ENCODE data around the gene HOXC10. TPM values are rescaled to one million over a fixed set of nuclear protein-coding genes. Genes with fewer than 3 reads are reported as not detected.

Gene HOXC10
- total RNA-seq, 3 donors from 2014 or later, result not detected

- peaks cover 30% of the 10 kb centered on the region for H3K4me1 ChIP-seq (ENCODE audit: low read depth)
- H3K9me3 ChIP-seq, result no peaks in the 10 kb centered on the region
- H3K36me3 ChIP-seq (ENCODE audit: low read depth), result no peaks in the 10 kb centered on the region
- intact Hi-C loops (cut with DNase I, micrococcal nuclease), result no loop called here
- no peak overlapping the region for H3K4me3 ChIP-seq
- no peak for TF ChIP-seq CTCF (IDR thresholded peaks at IDR 0.05)
- ATAC-seq (no peak), DNase-seq (peak in 1 of 3 donors; percentile 5)
Observed at GRCh38 chr12:53993162-53994008, 8.4 kb downstream of the HOXC10 start.

- ATAC-seq, result no peak
Observed at GRCh38 chr12:53994009-53994263, 9.0 kb downstream of the HOXC10 start.

GRCh38 chr12:53994264-53995001 is 9.5 kb downstream of the HOXC10 start:
- intact Hi-C loops (cut with DNase I, micrococcal nuclease), result no loop called here
- TF ChIP-seq CTCF (IDR thresholded peaks at IDR 0.05), result no peak
- Histone ChIP-seq H3K4me1 (ENCODE audit: low read depth) (peaks cover 28% of the 10 kb centered on the region), H3K4me3 (no peak overlapping the region), H3K9me3 (no peaks in the 10 kb centered on the region), H3K36me3 (ENCODE audit: low read depth) (no peaks in the 10 kb centered on the region)
- peak; percentile 9 for ATAC-seq
- peak in 1 of 3 donors; percentile 38 for DNase-seq

More at GRCh38 chr12:53994009-53994263, 9.0 kb downstream of the HOXC10 start:
- TF ChIP-seq CTCF (IDR thresholded peaks at IDR 0.05), result no peak
- intact Hi-C loops (cut with DNase I, micrococcal nuclease), result no loop called here
- Histone ChIP-seq H3K36me3 (ENCODE audit: low read depth) (no peaks in the 10 kb centered on the region), H3K9me3 (no peaks in the 10 kb centered on the region), H3K4me3 (no peak overlapping the region), H3K4me1 (ENCODE audit: low read depth) (peaks cover 30% of the 10 kb centered on the region)
- DNase-seq, result peak in 1 of 3 donors; percentile 37

- DNase-seq (peak in 1 of 3 donors; percentile 30), ATAC-seq (peak; percentile 6)
- Histone ChIP-seq H3K4me3 (no peak overlapping the region), H3K36me3 (ENCODE audit: low read depth) (no peaks in the 10 kb centered on the region), H3K4me1 (ENCODE audit: low read depth) (peaks cover 30% of the 10 kb centered on the region), H3K9me3 (no peaks in the 10 kb centered on the region)
- intact Hi-C loops (cut with DNase I, micrococcal nuclease), result no loop called here
- no peak for TF ChIP-seq CTCF (IDR thresholded peaks at IDR 0.05)
Observed at GRCh38 chr12:53995002-53995377, 10.0 kb downstream of the HOXC10 start.

- DNase-seq (peak; percentile 13 to 51 (median 33)), ATAC-seq (peak; percentile 57)
Observed at GRCh38 chr12:53995378-53996239, 10.7 kb downstream of the HOXC10 start.

More at GRCh38 chr12:53995378-53996239, 10.7 kb downstream of the HOXC10 start:
- Histone ChIP-seq H3K9me3 (no peaks in the 10 kb centered on the region), H3K4me3 (no peak overlapping the region), H3K4me1 (ENCODE audit: low read depth) (peaks cover 34% of the 10 kb centered on the region), H3K36me3 (ENCODE audit: low read depth) (no peaks in the 10 kb centered on the region)
- intact Hi-C loops (cut with DNase I, micrococcal nuclease), result no loop called here
- no peak for TF ChIP-seq CTCF (IDR thresholded peaks at IDR 0.05)
